ENCODE data around the gene CMKLR1.

The CMKLR1 gene

GRCh38 chr12:108297424-108297823 lies 41.7 kb downstream of the CMKLR1 start:
- DNase-seq (ENCODE audit: low read depth) = no peak
- H3K4me3 ChIP-seq (ENCODE audit: low read depth, low read length) = no peak overlapping the region
- no peak for TF ChIP-seq CTCF (IDR thresholded peaks at IDR 0.05; ENCODE audit: insufficient read depth, low read depth, low read length, missing control alignments)

GRCh38 chr12:108296945-108297344 lies 42.2 kb downstream of the CMKLR1 start:
- no peak for DNase-seq (ENCODE audit: low read depth)
- no peak overlapping the region for H3K4me3 ChIP-seq (ENCODE audit: low read depth, low read length)
- TF ChIP-seq CTCF (IDR thresholded peaks at IDR 0.05; ENCODE audit: insufficient read depth, low read depth, low read length, missing control alignments) = no peak

GRCh38 chr12:108295641-108296040 lies 43.5 kb downstream of the CMKLR1 start:
- DNase-seq (ENCODE audit: low read depth) = no peak
- H3K4me3 ChIP-seq (ENCODE audit: low read depth, low read length) = no peak overlapping the region
- no peak for TF ChIP-seq CTCF (IDR thresholded peaks at IDR 0.05; ENCODE audit: insufficient read depth, low read depth, low read length, missing control alignments)

- H3K4me3 ChIP-seq (ENCODE audit: low read depth, low read length) = no peak overlapping the region
- DNase-seq (ENCODE audit: low read depth) = no peak
- TF ChIP-seq CTCF (IDR thresholded peaks at IDR 0.05; ENCODE audit: insufficient read depth, low read depth, low read length, missing control alignments) = no peak
These were observed 49.6 kb downstream of the CMKLR1 start for GRCh38 chr12:108289350-108290161.

- TF ChIP-seq CTCF (IDR thresholded peaks at IDR 0.05; ENCODE audit: insufficient read depth, low read depth, low read length, missing control alignments) = no peak
- no peak for DNase-seq (ENCODE audit: low read depth)
- no peak overlapping the region for H3K4me3 ChIP-seq (ENCODE audit: low read depth, low read length)
These were observed 51.9 kb downstream of the CMKLR1 start for GRCh38 chr12:108287227-108287626.

GRCh38 chr12:108285016-108285415 lies 54.1 kb downstream of the CMKLR1 start:
- DNase-seq (ENCODE audit: low read depth) = no peak
- no peak overlapping the region for H3K4me3 ChIP-seq (ENCODE audit: low read depth, low read length)
- TF ChIP-seq CTCF (IDR thresholded peaks at IDR 0.05; ENCODE audit: insufficient read depth, low read depth, low read length, missing control alignments) = no peak

GRCh38 chr12:108284163-108284562 lies 54.9 kb downstream of the CMKLR1 start:
- no peak for DNase-seq (ENCODE audit: low read depth)
- TF ChIP-seq CTCF (IDR thresholded peaks at IDR 0.05; ENCODE audit: insufficient read depth, low read depth, low read length, missing control alignments) = no peak
- no peak overlapping the region for H3K4me3 ChIP-seq (ENCODE audit: low read depth, low read length)

All from GM12865 (cell line).